H54 (cell line): ENCODE data around the gene FMO3.

Experiments used
- DNase-seq: peaks from one replicate; pipeline ENCODE4 v3.0.0; 2011; ENCODE audit warnings: low spot score, mixed read lengths; ENCODE audit not compliant: insufficient read length
- FAIRE-seq: peaks from 3 replicates; lab custom pipeline; 2011; peaks lifted over from hg19 to GRCh38; lab: Jason Lieb, UNC
- POLR2A ChIP-seq: IDR thresholded peaks from 2 replicates; pipeline ENCODE4 v1.6.1; 2011; ENCODE audit warnings: low read depth, mild to moderate bottlenecking, low read length

The FMO3 gene

GRCh38 chr1:171158096-171158495, 67.4 kb downstream of the FMO3 start:
- no peak for DNase-seq

GRCh38 chr1:171158551-171158950, 67.8 kb downstream of the FMO3 start:
- no peak for TF ChIP-seq POLR2A
- DNase-seq (no peak), FAIRE-seq (no peak)

More at GRCh38 chr1:171158096-171158495, 67.4 kb downstream of the FMO3 start:
- FAIRE-seq, result no peak
- TF ChIP-seq POLR2A, result no peak

- TF ChIP-seq POLR2A, result no peak
- DNase-seq (no peak), FAIRE-seq (no peak)
These were observed 68.4 kb downstream of the FMO3 start for GRCh38 chr1:171159148-171159547.

- no peak for TF ChIP-seq POLR2A
- DNase-seq, result no peak
- no peak for FAIRE-seq
These were observed 69.5 kb downstream of the FMO3 start for GRCh38 chr1:171160211-171160610.

GRCh38 chr1:171160639-171161354, 70.1 kb downstream of the FMO3 start:
- no peak for TF ChIP-seq POLR2A
- FAIRE-seq (no peak), DNase-seq (no peak)

GRCh38 chr1:171161431-171161830, 70.7 kb downstream of the FMO3 start:
- TF ChIP-seq POLR2A, result no peak
- DNase-seq (no peak), FAIRE-seq (no peak)

GRCh38 chr1:171166361-171166760, 75.7 kb downstream of the FMO3 start:
- FAIRE-seq (no peak), DNase-seq (no peak)
- TF ChIP-seq POLR2A, result no peak
